ENCODE results near the gene ACSL3. TPM values are rescaled to one million over a fixed set of nuclear protein-coding genes. Genes with fewer than 3 reads are reported as not detected.
A peak's percentile ranks its signal among the peaks of the same experiment; 100 is the strongest.

ACSL3 gene
- total and polyA plus RNA-seq, 2 donors (not counting 1 experiment from before 2014, with no cell fraction given), result 6.7 to 46.0 TPM

- H3K9ac ChIP-seq (ENCODE audit: low read length), result peak overlapping the region; percentile 83
- peak overlapping the region; percentile 73 for H2AFZ ChIP-seq (ENCODE audit: insufficient read depth, low read depth, low read length, poor library complexity, severe bottlenecking)
- H4K20me1 ChIP-seq (ENCODE audit: control insufficient read depth, insufficient read depth, low read length, poor library complexity, severe bottlenecking), result peaks cover 36% of the 10 kb centered on the region
- peaks cover 20 to 23% of the 10 kb centered on the region in 2 donors for H3K4me1 ChIP-seq (ENCODE audit: control insufficient read depth in 2 of 2, insufficient read depth in 2 of 2, low read length in 2 of 2)
- peak overlapping the region in 1 of 2 donors; percentile 89 for H3K27ac ChIP-seq (ENCODE audit: low read length in 2 of 2)
- Mint-ChIP-seq H3K9me3 (ENCODE audit: insufficient read depth) (no peaks in the 10 kb centered on the region), H3K4me1 (peaks cover 14% of the 10 kb centered on the region), H3K27me3 (no peaks in the 10 kb centered on the region), H3K27ac (no peak overlapping the region), H3K4me3 (no peak overlapping the region)
- H3K27me3 ChIP-seq (replicated peaks in 1 of 4; ENCODE audit: control extremely low read depth in 1 of 4, control insufficient read depth in 3 of 4, insufficient read depth in 4 of 4, low read length in 3 of 4), result no peaks in the 10 kb centered on the region
- POLR2A ChIA-PET, result no interaction called here
- no peaks in the 10 kb centered on the region for H3K9me3 ChIP-seq (ENCODE audit: control extremely low read depth in 1 of 3, control insufficient read depth in 2 of 3, insufficient read depth in 1 of 3, low read length in 2 of 3)
- no peak for ATAC-seq (ENCODE audit: low read depth)
- no peaks in the 10 kb centered on the region for H3K36me3 ChIP-seq (replicated peaks in 1 of 2; ENCODE audit: control extremely low read depth in 1 of 2, control insufficient read depth in 1 of 2, extremely low read depth in 1 of 2, insufficient read depth in 2 of 2, low read length in 1 of 2)
- H3K79me2 ChIP-seq (ENCODE audit: control insufficient read depth, insufficient read depth, low read length), result peaks cover 63% of the 10 kb centered on the region
- WGBS (ENCODE audit: insufficient coverage), result 60% methylated on average over 6 of the region's 7 CpGs
- no peak for TF ChIP-seq CTCF (IDR thresholded peaks at IDR 0.05)
- DNase-seq, result no peak
- peak overlapping the region; percentile 94 for H3K4me2 ChIP-seq (replicated peaks; ENCODE audit: low read depth, low read length, poor library complexity, severe bottlenecking)
- peak overlapping the region; percentile 61 to 93 (median 69) for H3K4me3 ChIP-seq (ENCODE audit: control extremely low read depth in 1 of 5, extremely low read depth in 1 of 5, insufficient read depth in 1 of 5, low read depth in 2 of 5, low read length in 4 of 5)
- intact Hi-C loops (cut with micrococcal nuclease), result no loop called here
- CTCF ChIA-PET, result interaction anchor here (0.9 to 1.5 kb wide), 4 partner anchors 24 to 1108 kb away, joined by 3 to 7 read pairs (median 4); no protein-coding TSS in a partner anchor
Observed at GRCh38 chr2:222862106-222862908, 1.5 kb downstream of the ACSL3 start.

- no peak overlapping the region for H3K9ac ChIP-seq (ENCODE audit: low read length)
- H3K9me3 Mint-ChIP-seq (ENCODE audit: insufficient read depth), result no peaks in the 10 kb centered on the region
- no peak for TF ChIP-seq CTCF (IDR thresholded peaks at IDR 0.05)
- TF ChIP-seq EZH2 (IDR thresholded peaks at IDR 0.05; ENCODE audit: borderline replicate concordance, insufficient read depth, low read depth, low read length, poor library complexity, severe bottlenecking), result no peak
Observed at GRCh38 chr2:222862909-222863544, 2.2 kb downstream of the ACSL3 start.

More at GRCh38 chr2:222862909-222863544, 2.2 kb downstream of the ACSL3 start:
- Histone ChIP-seq H3K27ac (ENCODE audit: low read length in 2 of 2) (no peak overlapping the region), H3K4me3 (ENCODE audit: control extremely low read depth in 1 of 5, extremely low read depth in 1 of 5, insufficient read depth in 1 of 5, low read depth in 2 of 5, low read length in 4 of 5) (no peak overlapping the region), H2AFZ (ENCODE audit: insufficient read depth, low read depth, low read length, poor library complexity, severe bottlenecking) (no peak overlapping the region), H3K79me2 (ENCODE audit: control insufficient read depth, insufficient read depth, low read length) (peaks cover 70% of the 10 kb centered on the region), H3K36me3 (replicated peaks in 1 of 2; ENCODE audit: control extremely low read depth in 1 of 2, control insufficient read depth in 1 of 2, extremely low read depth in 1 of 2, insufficient read depth in 2 of 2, low read length in 1 of 2) (no peaks in the 10 kb centered on the region), H4K20me1 (ENCODE audit: control insufficient read depth, insufficient read depth, low read length, poor library complexity, severe bottlenecking) (peaks cover 38% of the 10 kb centered on the region), H3K9me3 (ENCODE audit: control extremely low read depth in 1 of 3, control insufficient read depth in 2 of 3, insufficient read depth in 1 of 3, low read length in 2 of 3) (no peaks in the 10 kb centered on the region), H3K27me3 (replicated peaks in 1 of 4; ENCODE audit: control extremely low read depth in 1 of 4, control insufficient read depth in 3 of 4, insufficient read depth in 4 of 4, low read length in 3 of 4) (no peaks in the 10 kb centered on the region), H3K4me2 (replicated peaks; ENCODE audit: low read depth, low read length, poor library complexity, severe bottlenecking) (no peak overlapping the region), H3K4me1 (ENCODE audit: control insufficient read depth in 2 of 2, insufficient read depth in 2 of 2, low read length in 2 of 2) (peaks cover 20 to 23% of the 10 kb centered on the region in 2 donors)
- Mint-ChIP-seq H3K4me1 (peaks cover 16% of the 10 kb centered on the region), H3K27ac (no peak overlapping the region), H3K27me3 (no peaks in the 10 kb centered on the region), H3K4me3 (no peak overlapping the region)
- WGBS (ENCODE audit: insufficient coverage), result 100% methylated on average over 3 of the region's 6 CpGs
- DNase-seq, result no peak
- POLR2A ChIA-PET, result no interaction called here
- CTCF ChIA-PET, result interaction anchor here (1.3 to 2.8 kb wide), 3 partner anchors 23 to 154 kb away, joined by 3 to 10 read pairs (median 6); no protein-coding TSS in a partner anchor
- intact Hi-C loops (cut with micrococcal nuclease), result no loop called here
- ATAC-seq (ENCODE audit: low read depth), result no peak
